Activated B cell treated with CpG ODN at 0.5 μM for 24 hours (primary cell): ENCODE results near the gene SNX9. TPM values are rescaled to one million over a fixed set of nuclear protein-coding genes. Genes with fewer than 3 reads are reported as not detected.
"Not testable (repeated sequence)": the region's sequence is repeated elsewhere in the genome, so short reads cannot be mapped to it uniquely, and the experiment has no call there.

Experiments
- ATAC-seq: fragments of 200-7000 bp; cut with Tn5 transposase; one replicate; pipeline ENCODE4 v1.10.0; 2021; ENCODE audit warnings: low read depth, mild to moderate bottlenecking, moderate library complexity
- CTCF ChIA-PET: fragments of 350-600 bp; sonication (Branson Sonifier 250); formaldehyde crosslinking; loops from one replicate; lab custom pipeline; 2021; ENCODE audit warnings: antibody characterized with exemption; lab: Charles Lee
- POLR2A ChIA-PET: fragments of 350-600 bp; sonication (Branson Sonifier 250); formaldehyde crosslinking; loops from one replicate; lab custom pipeline; 2021; ENCODE audit warnings: antibody characterized with exemption; lab: Charles Lee
- DNase-seq: peaks from one replicate; pipeline ENCODE4 v3.0.0; 2022
- H3K27ac Mint-ChIP-seq: one replicate; pipeline ENCODE4 v1.8.0; 2020; ENCODE audit warnings: mixed read lengths
- H3K27me3 Mint-ChIP-seq: one replicate; pipeline ENCODE4 v1.8.0; 2021; ENCODE audit warnings: mixed read lengths
- H3K36me3 Mint-ChIP-seq: one replicate; pipeline ENCODE4 v1.8.0; 2021; ENCODE audit warnings: low read depth, mixed read lengths
- H3K4me1 Mint-ChIP-seq: one replicate; pipeline ENCODE4 v1.8.0; 2021; ENCODE audit warnings: mixed read lengths
- H3K4me3 Mint-ChIP-seq: one replicate; pipeline ENCODE4 v1.8.0; 2020; ENCODE audit warnings: mild to moderate bottlenecking, mixed read lengths
- H3K9me3 Mint-ChIP-seq: one replicate; pipeline ENCODE4 v1.8.0; 2020; ENCODE audit warnings: mixed read lengths
- CTCF ChIP-seq: fragments of 200-600 bp; IDR thresholded peaks from one replicate; pipeline ENCODE4 v1.8.0; 2022; ENCODE audit warnings: antibody characterized with exemption, mild to moderate bottlenecking
- intact Hi-C: fragments of 100-400 bp; cut with micrococcal nuclease; formaldehyde crosslinking; loops from one replicate; pipeline ENCODE4 v1.15.1; 2024
- total RNA-seq: library from RNA; stranded (reverse); gene quantifications from 2 replicates; pipeline ENCODE4 v1.2.3, GENCODE V29; 2022

Gene SNX9
- total RNA-seq, 1 donor from 2014 or later, result 40.0 TPM

- POLR2A ChIA-PET, result no interaction called here
- H3K27me3 Mint-ChIP-seq, result no peaks in the 10 kb centered on the region
- DNase-seq (no peak), ATAC-seq (no peak)
- TF ChIP-seq CTCF, result no peak
- H3K9me3 Mint-ChIP-seq, result no peaks in the 10 kb centered on the region
- peaks cover 86% of the 10 kb centered on the region for H3K36me3 Mint-ChIP-seq
- intact Hi-C loops, result no loop called here
- CTCF ChIA-PET, result no interaction called here
- no peak overlapping the region for H3K27ac Mint-ChIP-seq
- H3K4me3 Mint-ChIP-seq, result no peak overlapping the region
- H3K4me1 Mint-ChIP-seq, result no peaks in the 10 kb centered on the region
Observed at GRCh38 chr6:157929076-157929475, 106.0 kb downstream of the SNX9 start.

GRCh38 chr6:157929765-157930319, 106.8 kb downstream of the SNX9 start:
- no peak overlapping the region for H3K4me3 Mint-ChIP-seq
- ATAC-seq (no peak), DNase-seq (no peak)
- peaks cover 84% of the 10 kb centered on the region for H3K36me3 Mint-ChIP-seq
- no peak for TF ChIP-seq CTCF
- CTCF ChIA-PET, result no interaction called here
- no peaks in the 10 kb centered on the region for H3K27me3 Mint-ChIP-seq
- no peak overlapping the region for H3K27ac Mint-ChIP-seq
- H3K4me1 Mint-ChIP-seq, result no peaks in the 10 kb centered on the region
- intact Hi-C loops, result loop anchor here (5.0 kb wide), 1 partner anchor 142 kb away; no protein-coding TSS in a partner anchor
- H3K9me3 Mint-ChIP-seq, result no peaks in the 10 kb centered on the region
- POLR2A ChIA-PET, result no interaction called here

GRCh38 chr6:157935786-157936185, 112.7 kb downstream of the SNX9 start:
- Mint-ChIP-seq H3K4me1 (no peaks in the 10 kb centered on the region), H3K27ac (no peak overlapping the region), H3K27me3 (no peaks in the 10 kb centered on the region), H3K36me3 (peaks cover 84% of the 10 kb centered on the region), H3K9me3 (no peaks in the 10 kb centered on the region), H3K4me3 (no peak overlapping the region)
- CTCF ChIA-PET, result no interaction called here
- TF ChIP-seq CTCF, result no peak
- DNase-seq, result no peak
- intact Hi-C loops, result no loop called here
- POLR2A ChIA-PET, result interaction anchor here (0.6 kb wide), 1 partner anchor 14 kb away, joined by 4 read pairs; no protein-coding TSS in a partner anchor
- no peak for ATAC-seq

GRCh38 chr6:157937318-157937717, 114.3 kb downstream of the SNX9 start:
- no peak for DNase-seq
- ChIA-PET POLR2A (interaction anchor here (1.5 kb wide), 1 partner anchor 88 kb away, joined by 3 read pairs; no protein-coding TSS in a partner anchor), CTCF (no interaction called here)
- Mint-ChIP-seq H3K4me1 (no peaks in the 10 kb centered on the region), H3K9me3 (no peaks in the 10 kb centered on the region), H3K36me3 (peaks cover 86% of the 10 kb centered on the region), H3K27me3 (no peaks in the 10 kb centered on the region), H3K27ac (no peak overlapping the region), H3K4me3 (no peak overlapping the region)
- TF ChIP-seq CTCF, result no peak
- no peak for ATAC-seq
- intact Hi-C loops, result no loop called here

GRCh38 chr6:157937916-157938315, 114.9 kb downstream of the SNX9 start:
- intact Hi-C loops, result no loop called here
- no peak for TF ChIP-seq CTCF
- no peak overlapping the region for H3K27ac Mint-ChIP-seq
- peaks cover 86% of the 10 kb centered on the region for H3K36me3 Mint-ChIP-seq
- no peaks in the 10 kb centered on the region for H3K4me1 Mint-ChIP-seq
- ChIA-PET CTCF (no interaction called here), POLR2A (no interaction called here)
- H3K9me3 Mint-ChIP-seq, result no peaks in the 10 kb centered on the region
- H3K27me3 Mint-ChIP-seq, result no peaks in the 10 kb centered on the region
- DNase-seq (no peak), ATAC-seq (no peak)
- no peak overlapping the region for H3K4me3 Mint-ChIP-seq

- H3K4me3 Mint-ChIP-seq, H3K27me3 Mint-ChIP-seq, H3K9me3 Mint-ChIP-seq, H3K4me1 Mint-ChIP-seq, DNase-seq, H3K27ac Mint-ChIP-seq, ATAC-seq, POLR2A ChIA-PET, CTCF ChIA-PET, intact Hi-C loops: not testable (repeated sequence)
- peaks cover 91% of the 10 kb centered on the region for H3K36me3 Mint-ChIP-seq
Observed at GRCh38 chr6:157940375-157941036, 117.5 kb downstream of the SNX9 start.
